Fibroblast of skin of scalp (primary cell): ENCODE data around the gene KCNH3.
"Not testable (repeated sequence)": the region's sequence is repeated elsewhere in the genome, so short reads cannot be mapped to it uniquely, and the experiment has no call there.

ENCODE experiments used
- DNase-seq: peaks from one replicate; pipeline ENCODE4 v3.0.0-alpha.2; 2013

The KCNH3 gene

GRCh38 chr12:49588281-49588680, 49.5 kb downstream of the KCNH3 start:
- DNase-seq = no peak

DNA sequence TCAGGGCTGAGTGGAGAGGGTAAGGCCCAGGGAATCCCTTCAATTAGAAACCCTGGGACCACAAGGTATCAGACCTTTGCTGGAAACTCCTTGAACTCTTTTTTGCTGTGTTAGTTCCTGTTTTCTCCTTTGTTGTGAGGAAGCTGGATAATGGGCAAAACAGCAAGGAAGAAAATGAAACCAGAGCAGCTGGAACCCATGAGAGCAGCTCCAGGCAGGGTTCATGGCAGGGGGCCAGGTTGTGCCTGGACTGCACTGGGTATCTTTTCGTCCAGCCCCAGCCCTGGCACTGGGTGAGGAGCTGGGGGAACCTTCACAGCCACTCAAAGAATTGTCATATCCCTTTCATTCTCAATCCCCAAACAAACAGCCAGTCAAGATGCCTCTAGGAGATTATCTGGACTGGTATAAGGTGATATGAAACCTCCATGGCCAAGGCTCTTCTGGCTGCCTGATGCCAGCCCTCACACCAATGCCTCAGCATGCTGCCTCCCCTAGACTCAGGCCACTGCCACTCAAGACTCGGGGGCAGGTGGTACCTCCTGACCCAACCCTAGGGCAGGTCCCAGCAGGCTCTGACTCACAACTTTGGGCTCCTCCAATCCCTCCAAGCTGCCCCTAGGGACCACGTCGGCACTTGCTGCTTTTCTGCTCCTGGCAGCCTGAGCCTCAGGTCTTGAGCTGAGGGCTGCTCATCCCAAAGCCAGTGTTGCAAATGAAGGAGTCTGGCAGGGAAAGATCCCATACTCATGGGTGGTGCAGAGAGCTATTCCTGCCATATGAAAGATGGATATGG, 50.1 kb downstream of the KCNH3 start:
- DNase-seq = no peak

- DNase-seq = no peak
These were observed 59.7 kb downstream of the KCNH3 start for GRCh38 chr12:49598527-49598926.

DNA sequence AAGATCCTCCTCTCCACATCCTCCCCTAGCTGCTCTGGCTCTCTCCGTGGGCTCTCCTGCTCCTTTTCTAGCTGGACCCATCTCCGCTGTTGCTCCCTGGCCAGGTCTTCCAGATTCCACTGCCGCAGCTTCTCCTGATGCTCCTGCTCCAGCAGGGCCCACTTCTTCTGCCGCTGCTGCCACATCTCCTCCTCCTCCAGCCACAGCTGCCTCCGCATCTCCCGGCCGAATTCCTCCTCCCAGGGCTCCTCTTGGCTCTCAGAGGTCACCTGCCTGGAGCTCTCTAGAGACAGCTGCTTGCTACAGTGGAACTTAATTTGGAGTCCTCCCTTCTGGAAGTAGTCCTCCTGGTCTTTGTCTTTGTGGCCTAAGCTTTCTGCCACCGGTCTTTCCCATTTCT, 61.1 kb downstream of the KCNH3 start:
- no peak for DNase-seq

GRCh38 chr12:49603721-49604120, 64.9 kb downstream of the KCNH3 start:
- no peak for DNase-seq

- no peak for DNase-seq
These were observed 66.0 kb downstream of the KCNH3 start for GRCh38 chr12:49604856-49605255.

GRCh38 chr12:49605539-49605938, 66.7 kb downstream of the KCNH3 start, which contains the start of gene FAM186B:
Gene FAM186B, minus strand, starts transcription at chr12:49605639. Its CDS starts 162 bp downstream, at chr12:49605477.
- DNase-seq = not testable (repeated sequence)
